Mucosa of stomach (tissue), 1 donor: ENCODE measurements around the gene ZNF622.

ENCODE experiments used
- H3K27me3 ChIP-seq: one replicate; pipeline ENCODE4 v1.7.0; 2013; ENCODE audit warnings: mild to moderate bottlenecking, low read length; ENCODE audit not compliant: control insufficient read depth, insufficient read depth
- H3K36me3 ChIP-seq: one replicate; pipeline ENCODE4 v1.7.0; 2013; ENCODE audit warnings: low read length; ENCODE audit not compliant: control insufficient read depth, insufficient read depth
- H3K4me1 ChIP-seq: one replicate; pipeline ENCODE4 v1.7.0; 2013; ENCODE audit warnings: mild to moderate bottlenecking, low read length; ENCODE audit not compliant: control insufficient read depth, insufficient read depth
- H3K4me3 ChIP-seq: one replicate; pipeline ENCODE4 v1.7.0; 2013; ENCODE audit warnings: low read length
- H3K9ac ChIP-seq: one replicate; pipeline ENCODE4 v1.7.0; 2013; ENCODE audit warnings: mild to moderate bottlenecking, low read length, moderate library complexity
- H3K9me3 ChIP-seq: one replicate; pipeline ENCODE4 v1.7.0; 2013; ENCODE audit warnings: mild to moderate bottlenecking, low read length, moderate library complexity; ENCODE audit not compliant: control insufficient read depth
- donor health status: Pancreatic carcinoma.

The ZNF622 gene, protein sequence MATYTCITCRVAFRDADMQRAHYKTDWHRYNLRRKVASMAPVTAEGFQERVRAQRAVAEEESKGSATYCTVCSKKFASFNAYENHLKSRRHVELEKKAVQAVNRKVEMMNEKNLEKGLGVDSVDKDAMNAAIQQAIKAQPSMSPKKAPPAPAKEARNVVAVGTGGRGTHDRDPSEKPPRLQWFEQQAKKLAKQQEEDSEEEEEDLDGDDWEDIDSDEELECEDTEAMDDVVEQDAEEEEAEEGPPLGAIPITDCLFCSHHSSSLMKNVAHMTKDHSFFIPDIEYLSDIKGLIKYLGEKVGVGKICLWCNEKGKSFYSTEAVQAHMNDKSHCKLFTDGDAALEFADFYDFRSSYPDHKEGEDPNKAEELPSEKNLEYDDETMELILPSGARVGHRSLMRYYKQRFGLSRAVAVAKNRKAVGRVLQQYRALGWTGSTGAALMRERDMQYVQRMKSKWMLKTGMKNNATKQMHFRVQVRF

GRCh38 chr5:16465544-16466432 is at the start of gene ZNF622:
Gene ZNF622 (minus strand): TSS chr5:16465800. CDS start chr5:16465665, 135 bp downstream.
- no peaks in the 10 kb centered on the region for H3K9me3 ChIP-seq
- H3K36me3 ChIP-seq: peaks cover 7% of the 10 kb centered on the region
- peak within 1 kb of the TSS; percentile 83 for H3K9ac ChIP-seq
- peaks cover 20% of the 10 kb centered on the region for H3K4me1 ChIP-seq
- no peaks in the 10 kb centered on the region for H3K27me3 ChIP-seq
- H3K4me3 ChIP-seq: peak within 1 kb of the TSS; percentile 98

GRCh38 chr5:16510098-16510497 is 44.5 kb upstream of the ZNF622 start:
- no peaks in the 10 kb centered on the region for H3K36me3 ChIP-seq
- no peaks in the 10 kb centered on the region for H3K27me3 ChIP-seq
- H3K9me3 ChIP-seq: no peaks in the 10 kb centered on the region
- no peak overlapping the region for H3K9ac ChIP-seq
- H3K4me3 ChIP-seq: no peak overlapping the region
- peaks cover 6% of the 10 kb centered on the region for H3K4me1 ChIP-seq

- H3K36me3 ChIP-seq: no peaks in the 10 kb centered on the region
- H3K27me3 ChIP-seq: no peaks in the 10 kb centered on the region
- H3K9ac ChIP-seq: peak overlapping the region; percentile 66
- peaks cover 6% of the 10 kb centered on the region for H3K4me1 ChIP-seq
- H3K9me3 ChIP-seq: no peaks in the 10 kb centered on the region
- H3K4me3 ChIP-seq: no peak overlapping the region
These were observed 43.3 kb upstream of the ZNF622 start for GRCh38 chr5:16508730-16509531.

DNA sequence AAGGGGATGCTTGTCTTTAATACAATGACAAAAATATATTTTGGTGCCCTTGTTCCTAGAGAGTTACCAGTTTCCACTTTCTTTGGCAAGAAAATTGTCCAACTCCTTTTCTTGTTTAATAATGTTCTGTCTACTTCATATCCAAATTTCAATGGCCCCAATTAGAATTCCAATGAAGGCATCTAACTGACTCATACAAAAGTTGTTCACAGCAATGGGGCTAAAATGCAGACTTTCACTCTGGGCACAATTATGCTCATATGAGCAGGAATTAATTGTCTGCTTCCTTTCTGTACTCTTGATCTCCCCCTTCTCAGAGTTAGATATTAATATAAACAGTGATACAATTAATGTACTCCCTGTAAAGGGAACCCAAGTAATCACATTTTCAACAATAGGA is 42.1 kb upstream of the ZNF622 start:
- peak overlapping the region; percentile 66 for H3K9ac ChIP-seq
- no peaks in the 10 kb centered on the region for H3K9me3 ChIP-seq
- H3K36me3 ChIP-seq: no peaks in the 10 kb centered on the region
- no peak overlapping the region for H3K4me3 ChIP-seq
- H3K4me1 ChIP-seq: peaks cover 6% of the 10 kb centered on the region
- no peaks in the 10 kb centered on the region for H3K27me3 ChIP-seq

GRCh38 chr5:16505904-16506303 is 40.3 kb upstream of the ZNF622 start:
- Histone ChIP-seq H3K4me3 (no peak overlapping the region), H3K4me1 (peaks cover 6% of the 10 kb centered on the region), H3K36me3 (no peaks in the 10 kb centered on the region), H3K27me3 (no peaks in the 10 kb centered on the region), H3K9me3 (no peaks in the 10 kb centered on the region), H3K9ac (no peak overlapping the region)

DNA sequence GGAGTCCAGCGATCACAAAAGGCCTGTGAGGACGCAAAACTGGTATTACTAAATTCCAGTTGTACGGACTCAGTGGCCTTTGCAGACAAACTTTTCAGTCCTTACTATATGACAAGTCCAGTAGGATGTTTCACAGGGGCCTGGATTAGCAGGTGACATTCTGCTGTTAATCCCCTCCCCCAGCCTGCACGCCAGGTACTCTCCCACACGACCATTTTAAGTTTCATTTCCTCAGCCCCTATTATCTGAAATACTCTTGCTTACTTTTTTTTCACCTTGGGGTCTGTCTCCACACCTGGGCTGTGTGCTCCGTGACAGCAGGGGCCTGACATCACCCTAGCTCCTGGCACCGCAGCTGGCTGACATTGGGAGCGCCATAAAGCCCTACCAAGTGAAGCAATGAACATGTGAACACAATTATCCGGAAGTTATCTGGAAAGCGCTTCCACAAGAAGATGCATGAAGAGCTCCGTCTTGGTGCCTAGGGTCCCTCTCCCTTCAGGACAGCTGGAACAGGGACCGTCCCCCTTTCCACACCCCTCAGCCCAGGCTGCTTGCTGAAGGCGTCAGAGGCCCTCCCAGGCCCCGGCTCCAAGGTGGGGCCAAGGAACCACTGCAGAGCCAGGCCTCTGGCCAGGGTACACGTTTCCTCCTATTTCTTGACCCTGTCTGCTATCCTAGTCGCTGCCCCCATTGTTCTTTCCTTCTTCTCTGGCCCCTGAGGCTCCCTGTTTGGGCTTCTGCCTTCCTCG is 39.7 kb upstream of the ZNF622 start:
- no peak overlapping the region for H3K4me3 ChIP-seq
- no peaks in the 10 kb centered on the region for H3K27me3 ChIP-seq
- H3K4me1 ChIP-seq: peaks cover 6% of the 10 kb centered on the region
- H3K9me3 ChIP-seq: no peaks in the 10 kb centered on the region
- H3K9ac ChIP-seq: no peak overlapping the region
- H3K36me3 ChIP-seq: no peaks in the 10 kb centered on the region

- Histone ChIP-seq H3K4me3 (no peak overlapping the region), H3K9me3 (no peaks in the 10 kb centered on the region), H3K27me3 (no peaks in the 10 kb centered on the region), H3K4me1 (peaks cover 6% of the 10 kb centered on the region), H3K36me3 (no peaks in the 10 kb centered on the region), H3K9ac (no peak overlapping the region)
These were observed 39.0 kb upstream of the ZNF622 start for GRCh38 chr5:16504571-16504970.

DNA sequence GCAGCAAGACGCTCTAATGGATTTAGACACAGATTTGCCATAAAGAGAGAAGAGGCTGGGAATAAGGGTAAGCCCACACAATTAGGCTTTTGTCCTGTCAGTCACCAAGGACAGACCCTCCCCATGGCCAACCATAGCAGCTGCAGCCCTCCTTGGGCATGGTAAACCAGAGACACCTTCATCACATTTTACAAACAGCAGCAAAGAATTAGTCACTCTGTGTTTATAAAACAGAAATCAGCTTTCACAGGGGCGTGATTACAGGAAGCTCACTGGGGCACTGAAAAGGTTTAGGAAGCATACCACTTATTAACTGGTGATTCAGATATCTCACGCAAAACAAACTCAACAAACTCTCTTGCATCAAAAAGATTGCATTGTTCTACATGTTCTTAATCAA is 37.3 kb upstream of the ZNF622 start:
- no peaks in the 10 kb centered on the region for H3K27me3 ChIP-seq
- H3K4me3 ChIP-seq: no peak overlapping the region

GRCh38 chr5:16500024-16500423 is 34.4 kb upstream of the ZNF622 start:
- Histone ChIP-seq H3K9me3 (no peaks in the 10 kb centered on the region), H3K4me3 (no peak overlapping the region), H3K27me3 (no peaks in the 10 kb centered on the region), H3K9ac (no peak overlapping the region), H3K36me3 (no peaks in the 10 kb centered on the region), H3K4me1 (no peaks in the 10 kb centered on the region)

More for the DNA sequence above, 37.3 kb upstream of the ZNF622 start:
- H3K4me1 ChIP-seq: peaks cover 6% of the 10 kb centered on the region
- H3K36me3 ChIP-seq: no peaks in the 10 kb centered on the region
- no peaks in the 10 kb centered on the region for H3K9me3 ChIP-seq
- H3K9ac ChIP-seq: no peak overlapping the region

- H3K4me3 ChIP-seq: no peak overlapping the region
- H3K36me3 ChIP-seq: no peaks in the 10 kb centered on the region
- H3K27me3 ChIP-seq: no peaks in the 10 kb centered on the region
- H3K9me3 ChIP-seq: no peaks in the 10 kb centered on the region
- peaks cover 13% of the 10 kb centered on the region for H3K4me1 ChIP-seq
- H3K9ac ChIP-seq: no peak overlapping the region
These were observed 31.9 kb upstream of the ZNF622 start for GRCh38 chr5:16497546-16497945.

- no peaks in the 10 kb centered on the region for H3K9me3 ChIP-seq
- no peak overlapping the region for H3K4me3 ChIP-seq
- H3K9ac ChIP-seq: no peak overlapping the region
- H3K4me1 ChIP-seq: peaks cover 20% of the 10 kb centered on the region
- H3K36me3 ChIP-seq: no peaks in the 10 kb centered on the region
- no peaks in the 10 kb centered on the region for H3K27me3 ChIP-seq
These were observed 27.7 kb upstream of the ZNF622 start for GRCh38 chr5:16493261-16493660.
